Right cardiac atrium (tissue), 5 donors: ENCODE data around the gene FAM120B. TPM values are rescaled to one million over a fixed set of nuclear protein-coding genes. Genes with fewer than 3 reads are reported as not detected.
A peak's percentile ranks its signal among the peaks of the same experiment; 100 is the strongest.

Source experiments
- ATAC-seq, 2 donors: fragments of 200-7000 bp; cut with Tn5 transposase; one replicate each; pipeline versions ENCODE4 v1.8.0 to v1.9.1; 2020; ENCODE audit warnings: moderate library complexity in 2 of 2, mild to moderate bottlenecking in 1 of 2
- DNase-seq, 3 donors: peaks; one replicate each; pipeline ENCODE4 v3.0.0-alpha.2; 2020
- H3K27ac ChIP-seq: one replicate; pipeline ENCODE4 v1.5.1; 2013; ENCODE audit warnings: mild to moderate bottlenecking, low read length, control low read depth, moderate library complexity
- H3K27me3 ChIP-seq: one replicate; pipeline ENCODE4 v1.6.1; 2013; ENCODE audit not compliant: control insufficient read depth, insufficient read depth
- H3K4me1 ChIP-seq: one replicate; pipeline ENCODE4 v1.6.1; 2013; ENCODE audit warnings: low read length; ENCODE audit not compliant: control insufficient read depth, insufficient read depth
- H3K4me3 ChIP-seq: one replicate; pipeline ENCODE4 v1.5.1; 2013; ENCODE audit warnings: low read length, control low read depth
- H3K9me3 ChIP-seq: one replicate; pipeline ENCODE4 v1.6.1; 2013; ENCODE audit warnings: low read length; ENCODE audit not compliant: control insufficient read depth
- WGBS: extraction: QIAGEN DNeasy Blood & Tissue Kit; methylation state at CpG from one replicate; pipeline ENCODE4 v1.1.7; 2013; 5-methylcytosine and 5-hydroxymethylcytosine counted together
- intact Hi-C, 4 donors: fragments of 100-400 bp; cut with DNase I; formaldehyde crosslinking; loops; one replicate each; pipeline versions ENCODE4 v1.11.0 to v1.14.0; 2022 to 2023
- polyA plus RNA-seq: library from polyadenylated mRNA; stranded (reverse); fragments of 200-250 nt; gene quantifications from one replicate; pipeline ENCODE4 v1.2.3, GENCODE V29; 2013
- total RNA-seq, 4 donors: library from RNA; stranded (reverse); fragmentation: NEBNext Ultra II Directional; extraction: Animal tissue kit (Norgen Biotek cat#: 25700); gene quantifications; one replicate each; pipeline ENCODE4 v1.2.1, GENCODE V29; 2021
- donor health status: healthy with polysubstance abuse.
- donor health status: DM: no; HTN: yes; CAD: no.
- donor health status: DM: no; HTN: no; CAD: no.
- donor health status: DM: no; HTN: yes; CAD: no; lungs with severe emphysema.
- donor health status: DM: yes; HTN: yes; CAD: no.

FAM120B gene
- total and polyA plus RNA-seq, 5 donors: 10.7 to 31.9 (median 28.9) TPM

- intact Hi-C loops: no loop called here
- peak; percentile 85 to 94 (median 93) for DNase-seq
- peak; percentile 83 to 85 for ATAC-seq
- Histone ChIP-seq H3K9me3 (no peaks in the 10 kb centered on the region), H3K4me3 (no peak overlapping the region), H3K27me3 (no peaks in the 10 kb centered on the region), H3K4me1 (no peaks in the 10 kb centered on the region), H3K27ac (no peak overlapping the region)
- 45% methylated on average over 22 of the region's 22 CpGs for WGBS
Observed at GRCh38 chr6:170265655-170266054, 40.9 kb upstream of the FAM120B start.

GRCh38 chr6:170266061-170266825 lies 40.3 kb upstream of the FAM120B start:
- Histone ChIP-seq H3K27ac (peak overlapping the region; percentile 7), H3K4me1 (no peaks in the 10 kb centered on the region), H3K4me3 (no peak overlapping the region), H3K9me3 (no peaks in the 10 kb centered on the region), H3K27me3 (no peaks in the 10 kb centered on the region)
- DNase-seq (peak; percentile 48 to 82 (median 74)), ATAC-seq (peak; percentile 66 to 68)
- intact Hi-C loops: no loop called here
- WGBS: 55% methylated on average over 18 of the region's 18 CpGs

- intact Hi-C loops: no loop called here
- Histone ChIP-seq H3K4me1 (no peaks in the 10 kb centered on the region), H3K27ac (no peak overlapping the region), H3K27me3 (no peaks in the 10 kb centered on the region), H3K4me3 (no peak overlapping the region), H3K9me3 (no peaks in the 10 kb centered on the region)
- WGBS: 93% methylated on average over 14 of the region's 14 CpGs
- DNase-seq: peak in 1 of 3 donors; percentile 16
- ATAC-seq: no peak
Observed at GRCh38 chr6:170267688-170268087, 38.9 kb upstream of the FAM120B start.

GRCh38 chr6:170268216-170269129 lies 38.1 kb upstream of the FAM120B start:
- no peaks in the 10 kb centered on the region for H3K4me1 ChIP-seq
- ATAC-seq (no peak), DNase-seq (peak in 2 of 3 donors; percentile 16 to 40)
- no peak overlapping the region for H3K4me3 ChIP-seq
- 93% methylated on average over 22 of the region's 22 CpGs for WGBS
- intact Hi-C loops: no loop called here
- H3K9me3 ChIP-seq: no peaks in the 10 kb centered on the region
- no peak overlapping the region for H3K27ac ChIP-seq
- no peaks in the 10 kb centered on the region for H3K27me3 ChIP-seq

GRCh38 chr6:170269151-170269845 lies 37.3 kb upstream of the FAM120B start:
- ATAC-seq (no peak), DNase-seq (peak in 1 of 3 donors; percentile 49)
- Histone ChIP-seq H3K27ac (no peak overlapping the region), H3K4me3 (no peak overlapping the region), H3K4me1 (no peaks in the 10 kb centered on the region), H3K27me3 (no peaks in the 10 kb centered on the region), H3K9me3 (no peaks in the 10 kb centered on the region)
- 80% methylated on average over 22 of the region's 22 CpGs for WGBS
- intact Hi-C loops: no loop called here

GRCh38 chr6:170269846-170270541 lies 36.6 kb upstream of the FAM120B start:
- Histone ChIP-seq H3K4me3 (no peak overlapping the region), H3K4me1 (no peaks in the 10 kb centered on the region), H3K27me3 (no peaks in the 10 kb centered on the region), H3K27ac (no peak overlapping the region), H3K9me3 (no peaks in the 10 kb centered on the region)
- DNase-seq: no peak
- ATAC-seq: no peak
- intact Hi-C loops: no loop called here
- WGBS: 90% methylated on average over 17 of the region's 17 CpGs

- WGBS: 94% methylated on average over 19 of the region's 19 CpGs
- no peak overlapping the region for H3K27ac ChIP-seq
- H3K9me3 ChIP-seq: no peaks in the 10 kb centered on the region
- ATAC-seq (no peak), DNase-seq (peak in 1 of 3 donors; percentile 47)
- H3K27me3 ChIP-seq: no peaks in the 10 kb centered on the region
- H3K4me1 ChIP-seq: peaks cover 2% of the 10 kb centered on the region
- intact Hi-C loops: no loop called here
- no peak overlapping the region for H3K4me3 ChIP-seq
Observed at GRCh38 chr6:170270984-170271593, 35.5 kb upstream of the FAM120B start.

- Histone ChIP-seq H3K9me3 (no peaks in the 10 kb centered on the region), H3K4me1 (peaks cover 8% of the 10 kb centered on the region), H3K27ac (no peak overlapping the region), H3K27me3 (no peaks in the 10 kb centered on the region), H3K4me3 (no peak overlapping the region)
- WGBS: 83% methylated on average over 32 of the region's 32 CpGs
- intact Hi-C loops: no loop called here
- DNase-seq: peak in 2 of 3 donors; percentile 81 to 83
- no peak for ATAC-seq
Observed at GRCh38 chr6:170271771-170272314, 34.7 kb upstream of the FAM120B start.

- ATAC-seq: no peak
- Histone ChIP-seq H3K27ac (no peak overlapping the region), H3K27me3 (no peaks in the 10 kb centered on the region), H3K4me3 (no peak overlapping the region), H3K4me1 (peaks cover 8% of the 10 kb centered on the region), H3K9me3 (no peaks in the 10 kb centered on the region)
- 88% methylated on average over 30 of the region's 30 CpGs for WGBS
- intact Hi-C loops: no loop called here
- DNase-seq: peak in 1 of 3 donors; percentile 48
Observed at GRCh38 chr6:170272341-170273065, 34.1 kb upstream of the FAM120B start.
